Tibial nerve (tissue), 4 donors: Measurements from ENCODE around the gene SLC24A3. TPM values are rescaled to one million over a fixed set of nuclear protein-coding genes. Genes with fewer than 3 reads are reported as not detected.

Source experiments
- DNase-seq, 2 donors: peaks; one replicate each; pipeline ENCODE4 v3.0.0-alpha.2; 2019; ENCODE audit warnings: low spot score in 2 of 2
- H3K27ac ChIP-seq, 4 donors: fragments of 200-600 bp; sonication (generic) in 3 of 4; one replicate each; pipeline ENCODE4 v1.5.1; 2017 to 2019; ENCODE audit warnings: mild to moderate bottlenecking in 1 of 4
- H3K27me3 ChIP-seq, 2 donors: fragments of 200-600 bp; sonication (generic) in 1 of 2; one replicate each; pipeline versions ENCODE4 v1.5.1 to v1.6.0; 2017 to 2019
- H3K36me3 ChIP-seq, 3 donors: fragments of 200-600 bp; sonication (generic); one replicate each; pipeline ENCODE4 v1.5.1; 2018 to 2019
- H3K4me1 ChIP-seq, 4 donors: fragments of 200-600 bp; sonication (generic) in 3 of 4; one replicate each; pipeline ENCODE4 v1.5.1; 2017 to 2019
- H3K4me3 ChIP-seq, 4 donors: fragments of 200-600 bp; sonication (generic) in 3 of 4; one replicate each; pipeline ENCODE4 v1.5.1; 2017 to 2019; ENCODE audit warnings: mild to moderate bottlenecking in 1 of 4, moderate library complexity in 1 of 4
- H3K9me3 ChIP-seq, 4 donors: fragments of 200-600 bp; sonication (generic) in 3 of 4; one replicate each; pipeline ENCODE4 v1.5.1; 2017 to 2019
- CTCF ChIP-seq, 5 experiments: fragments of 200-600 bp in 3 of 5; fragments of 450-650 bp in 2 of 5; sonication (generic) in 3 of 5; IDR thresholded peaks; one replicate each; pipeline ENCODE4 v1.5.1; 2016 to 2019; ENCODE audit warnings: antibody characterized with exemption in 5 of 5, mild to moderate bottlenecking in 3 of 5, moderate library complexity in 2 of 5
- EP300 ChIP-seq, 2 donors: sonication (generic); formaldehyde crosslinking; IDR thresholded peaks; one replicate each; pipeline ENCODE4 v1.6.1; 2017; ENCODE audit warnings: antibody characterized with exemption in 2 of 2, mild to moderate bottlenecking in 1 of 2
- POLR2A ChIP-seq, 2 donors: fragments of 450-650 bp; IDR thresholded peaks; one replicate each; pipeline ENCODE4 v1.6.1; 2017; ENCODE audit warnings: antibody characterized with exemption in 2 of 2, mild to moderate bottlenecking in 2 of 2, moderate library complexity in 2 of 2
- WGBS, 2 donors: methylation state at CpG; one replicate each; pipeline ENCODE4 v1.1.5; 2018; 5-methylcytosine and 5-hydroxymethylcytosine counted together
- total RNA-seq, 4 donors: library from RNA; depleted of rRNA; stranded (reverse); fragments of >200 nt; gene quantifications; one replicate each; pipeline ENCODE4 v1.1.0, GENCODE V29; 2016

SLC24A3 gene
- total RNA-seq, 4 donors from 2014 or later: 1.3 to 4.0 (median 2.7) TPM

- H3K36me3 ChIP-seq: no peaks in the 10 kb centered on the region
- no peak overlapping the region for H3K27ac ChIP-seq
- no peaks in the 10 kb centered on the region for H3K27me3 ChIP-seq
- WGBS, 2 donors: 88 to 92% methylated on average over 6 of the region's 6 CpGs
- TF ChIP-seq EP300 (IDR thresholded peaks at IDR 0.05): no peak
- TF ChIP-seq CTCF (IDR thresholded peaks at IDR 0.05): no peak
- no peak for TF ChIP-seq POLR2A (IDR thresholded peaks at IDR 0.05)
- H3K9me3 ChIP-seq: no peaks in the 10 kb centered on the region
- DNase-seq: no peak
- no peaks in the 10 kb centered on the region for H3K4me1 ChIP-seq
- H3K4me3 ChIP-seq: no peak overlapping the region
Measured at GRCh38 chr20:19380211-19380610, 167.8 kb downstream of the SLC24A3 start.

- TF ChIP-seq EP300 (IDR thresholded peaks at IDR 0.05): no peak
- TF ChIP-seq POLR2A (IDR thresholded peaks at IDR 0.05): no peak
- no peak for TF ChIP-seq CTCF (IDR thresholded peaks at IDR 0.05)
- Histone ChIP-seq H3K27ac (no peak overlapping the region), H3K36me3 (no peaks in the 10 kb centered on the region), H3K4me3 (no peak overlapping the region), H3K4me1 (no peaks in the 10 kb centered on the region), H3K27me3 (no peaks in the 10 kb centered on the region), H3K9me3 (no peaks in the 10 kb centered on the region)
- no peak for DNase-seq
- 88 to 89% methylated on average over 10 of the region's 10 CpGs for WGBS, 2 donors
Measured at GRCh38 chr20:19381947-19382346, 169.5 kb downstream of the SLC24A3 start.

- no peak overlapping the region for H3K4me3 ChIP-seq
Measured at GRCh38 chr20:19382386-19383340, 170.2 kb downstream of the SLC24A3 start.

GRCh38 chr20:19384940-19385339 lies 172.5 kb downstream of the SLC24A3 start:
- TF ChIP-seq POLR2A (IDR thresholded peaks at IDR 0.05) (no peak), CTCF (IDR thresholded peaks at IDR 0.05) (no peak), EP300 (IDR thresholded peaks at IDR 0.05) (no peak)

More at GRCh38 chr20:19382386-19383340, 170.2 kb downstream of the SLC24A3 start:
- 71% methylated on average over 9 of the region's 9 CpGs for WGBS, 2 donors
- Histone ChIP-seq H3K36me3 (no peaks in the 10 kb centered on the region), H3K27me3 (no peaks in the 10 kb centered on the region), H3K9me3 (no peaks in the 10 kb centered on the region), H3K27ac (no peak overlapping the region), H3K4me1 (no peaks in the 10 kb centered on the region)
- DNase-seq: no peak
- TF ChIP-seq EP300 (IDR thresholded peaks at IDR 0.05) (no peak), POLR2A (IDR thresholded peaks at IDR 0.05) (no peak), CTCF (IDR thresholded peaks at IDR 0.05) (no peak)

GRCh38 chr20:19387251-19387650 lies 174.8 kb downstream of the SLC24A3 start:
- no peak overlapping the region for H3K27ac ChIP-seq
- peaks cover 0 to 11% (median 0%) of the 10 kb centered on the region in 4 donors for H3K9me3 ChIP-seq
- DNase-seq: no peak
- no peaks in the 10 kb centered on the region for H3K4me1 ChIP-seq
- H3K36me3 ChIP-seq: no peaks in the 10 kb centered on the region
- TF ChIP-seq CTCF (IDR thresholded peaks at IDR 0.05) (no peak), EP300 (IDR thresholded peaks at IDR 0.05) (no peak), POLR2A (IDR thresholded peaks at IDR 0.05) (no peak)
- no peak overlapping the region for H3K4me3 ChIP-seq
- no peaks in the 10 kb centered on the region for H3K27me3 ChIP-seq

More at GRCh38 chr20:19384940-19385339, 172.5 kb downstream of the SLC24A3 start:
- Histone ChIP-seq H3K4me3 (no peak overlapping the region), H3K4me1 (no peaks in the 10 kb centered on the region), H3K27ac (no peak overlapping the region), H3K27me3 (no peaks in the 10 kb centered on the region), H3K36me3 (no peaks in the 10 kb centered on the region), H3K9me3 (peaks cover 0 to 5% (median 0%) of the 10 kb centered on the region in 4 donors)
- no peak for DNase-seq
